Gastroesophageal sphincter (tissue), 3 donors: ENCODE data around the gene RAB1B.

Experiments
- EP300 ChIP-seq: sonication (generic); formaldehyde crosslinking; IDR thresholded peaks from one replicate; pipeline ENCODE4 v1.6.1; 2017; ENCODE audit warnings: antibody characterized with exemption, mild to moderate bottlenecking
- POLR2AphosphoS5 ChIP-seq: sonication (generic); formaldehyde crosslinking; IDR thresholded peaks from one replicate; pipeline ENCODE4 v1.6.1; 2017; ENCODE audit warnings: antibody characterized with exemption
- TF ChIP-seq, protein P1 (sequence below), 4 experiments: fragments of 200-600 bp in 2 of 4; fragments of 450-650 bp in 2 of 4; sonication (generic) in 1 of 4; IDR thresholded peaks; one replicate each; pipeline ENCODE4 v1.5.1; 2017 to 2019; ENCODE audit warnings: antibody characterized with exemption in 4 of 4, mild to moderate bottlenecking in 2 of 4, moderate library complexity in 2 of 4

DNA sequence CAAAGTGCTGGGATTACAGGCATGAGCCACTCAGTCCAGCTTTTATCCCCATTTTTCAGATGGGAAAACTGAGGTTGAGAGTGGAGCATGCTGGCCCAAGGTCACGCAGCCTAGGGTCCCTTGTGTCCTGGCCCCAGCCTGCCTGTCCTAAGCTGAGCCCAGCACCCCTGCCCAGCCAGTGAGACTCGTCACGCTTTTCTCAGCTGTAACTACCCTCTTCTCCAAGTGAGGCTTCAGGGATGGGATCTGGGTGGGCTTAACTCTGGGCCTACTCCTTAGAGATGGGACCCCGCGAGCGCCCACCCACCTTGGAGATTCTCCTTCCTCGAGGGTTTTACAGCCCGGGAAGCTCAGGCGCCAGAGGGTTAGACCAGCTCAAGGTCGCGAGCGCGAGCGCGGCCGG is 22.9 kb downstream of the RAB1B start:
- TF ChIP-seq, protein P1, sequence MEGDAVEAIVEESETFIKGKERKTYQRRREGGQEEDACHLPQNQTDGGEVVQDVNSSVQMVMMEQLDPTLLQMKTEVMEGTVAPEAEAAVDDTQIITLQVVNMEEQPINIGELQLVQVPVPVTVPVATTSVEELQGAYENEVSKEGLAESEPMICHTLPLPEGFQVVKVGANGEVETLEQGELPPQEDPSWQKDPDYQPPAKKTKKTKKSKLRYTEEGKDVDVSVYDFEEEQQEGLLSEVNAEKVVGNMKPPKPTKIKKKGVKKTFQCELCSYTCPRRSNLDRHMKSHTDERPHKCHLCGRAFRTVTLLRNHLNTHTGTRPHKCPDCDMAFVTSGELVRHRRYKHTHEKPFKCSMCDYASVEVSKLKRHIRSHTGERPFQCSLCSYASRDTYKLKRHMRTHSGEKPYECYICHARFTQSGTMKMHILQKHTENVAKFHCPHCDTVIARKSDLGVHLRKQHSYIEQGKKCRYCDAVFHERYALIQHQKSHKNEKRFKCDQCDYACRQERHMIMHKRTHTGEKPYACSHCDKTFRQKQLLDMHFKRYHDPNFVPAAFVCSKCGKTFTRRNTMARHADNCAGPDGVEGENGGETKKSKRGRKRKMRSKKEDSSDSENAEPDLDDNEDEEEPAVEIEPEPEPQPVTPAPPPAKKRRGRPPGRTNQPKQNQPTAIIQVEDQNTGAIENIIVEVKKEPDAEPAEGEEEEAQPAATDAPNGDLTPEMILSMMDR (IDR thresholded peaks at IDR 0.05), result no peak
- TF ChIP-seq POLR2AphosphoS5 (no peak), EP300 (no peak)
